ENCODE measurements around the gene FANCI. TPM values are rescaled to one million over a fixed set of nuclear protein-coding genes. Genes with fewer than 3 reads are reported as not detected.

The FANCI gene
- polyA plus RNA-seq (ENCODE audit: insufficient read length), result 13.5 TPM

DNA sequence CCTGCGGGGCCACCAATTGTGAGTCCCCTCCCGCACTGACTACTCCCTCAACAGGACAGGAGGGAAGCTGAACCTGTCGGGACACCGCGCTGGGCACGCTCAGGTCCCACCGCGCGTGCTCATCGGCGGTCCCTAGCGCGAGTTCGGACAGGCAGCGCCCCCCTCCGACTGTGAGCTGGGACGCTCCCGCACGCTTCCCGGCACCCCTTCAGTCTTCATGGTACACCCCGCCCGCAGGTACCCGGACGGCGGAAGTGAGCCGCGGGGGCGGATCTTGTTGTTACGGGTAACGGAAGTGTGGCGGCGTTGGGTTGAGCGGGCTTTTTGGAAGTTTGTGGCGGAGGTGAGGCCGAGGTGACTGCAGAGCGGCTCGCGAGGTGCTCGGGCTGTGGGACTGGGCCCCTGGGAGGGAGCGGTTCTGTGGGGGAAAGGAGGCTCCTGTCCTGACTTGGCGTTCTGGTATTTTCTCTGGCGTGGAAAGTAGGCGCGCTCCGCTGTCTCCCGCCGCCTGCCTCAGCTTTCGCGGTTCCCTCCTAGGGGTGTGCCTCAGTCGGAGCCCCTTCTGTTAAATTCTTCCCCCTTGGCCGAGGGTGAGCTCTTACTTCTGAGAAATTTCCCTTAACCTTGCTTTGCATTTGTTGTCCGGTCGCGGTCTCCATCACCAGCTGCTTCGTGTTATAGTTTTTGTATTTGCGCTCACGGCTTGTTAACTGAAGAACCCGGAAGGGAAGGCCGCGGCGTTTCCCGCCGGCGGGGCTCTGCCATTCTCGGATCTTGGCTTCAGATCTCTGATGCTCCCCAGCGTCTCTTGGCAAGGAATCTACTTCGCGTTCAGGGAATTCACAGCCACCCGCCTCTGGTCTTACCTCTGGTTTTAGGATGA lies at the start of gene FANCI:
TSS of gene FANCI (plus strand) at position 289 of the 883 bp plus-strand sequence. CDS start 3,669 bp downstream, outside the sequence.
- peak; percentile 77 for DNase-seq (ENCODE audit: low read depth)

DNA sequence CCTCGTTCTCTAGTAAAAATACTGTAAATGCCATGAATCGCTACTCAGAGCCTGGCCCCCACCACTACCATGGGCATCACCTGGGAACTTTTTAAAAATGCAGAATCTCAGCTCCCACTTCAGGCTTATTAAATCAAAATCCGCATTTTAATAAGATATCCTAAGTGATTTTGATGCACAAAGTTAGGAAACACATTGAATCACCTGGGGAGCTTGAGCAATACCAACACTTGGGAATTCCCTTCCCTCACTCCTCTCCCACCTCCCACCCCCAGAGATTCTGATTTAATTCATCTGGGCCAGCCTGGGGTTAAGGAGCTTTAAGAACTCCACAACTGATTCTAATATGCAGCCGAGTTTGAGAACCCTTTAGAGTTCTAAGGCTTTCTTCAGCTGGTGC lies 49.2 kb upstream of the FANCI start:
- no peak for DNase-seq (ENCODE audit: low read depth)

DNA sequence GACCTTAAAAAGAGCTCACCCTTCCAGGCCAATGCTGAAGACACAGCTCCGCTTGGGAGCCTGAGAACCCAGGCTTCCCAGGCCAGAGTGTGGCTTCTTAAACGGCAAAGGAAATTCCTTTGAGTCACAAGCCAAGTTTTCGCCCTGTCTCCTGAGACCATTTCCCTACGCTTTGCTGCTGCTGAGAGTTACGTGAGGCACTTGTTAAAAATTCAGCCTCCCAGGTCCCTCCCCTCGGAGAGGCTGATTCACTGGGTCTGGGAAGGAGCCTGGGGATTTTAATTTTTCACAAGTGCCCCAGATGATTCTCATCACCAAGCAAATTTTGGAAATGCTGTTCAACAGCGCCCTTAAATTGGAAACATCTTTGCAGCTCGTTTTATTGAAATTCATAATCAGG lies 47.9 kb upstream of the FANCI start:
- no peak for DNase-seq (ENCODE audit: low read depth)

DNA sequence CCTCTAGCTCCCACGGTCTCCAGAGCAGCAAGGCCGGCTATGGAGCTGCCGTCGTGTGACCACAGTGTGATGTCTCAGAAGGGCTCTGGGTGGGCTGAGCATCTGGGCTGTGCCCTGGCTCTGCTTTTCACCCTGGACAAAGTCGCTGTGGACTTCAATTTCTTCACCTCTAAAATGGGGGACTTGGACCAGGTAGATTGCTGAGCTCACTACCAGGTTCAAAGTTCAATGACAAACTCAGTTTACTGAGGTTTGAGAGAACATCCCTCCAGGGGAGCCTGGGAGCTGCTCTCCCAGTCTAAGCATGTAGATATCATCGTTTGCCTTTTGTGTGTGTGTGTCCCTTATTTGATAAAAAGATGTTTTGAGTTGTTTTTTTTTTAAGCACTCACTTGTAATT lies 47.5 kb upstream of the FANCI start:
- no peak for DNase-seq (ENCODE audit: low read depth)

DNA sequence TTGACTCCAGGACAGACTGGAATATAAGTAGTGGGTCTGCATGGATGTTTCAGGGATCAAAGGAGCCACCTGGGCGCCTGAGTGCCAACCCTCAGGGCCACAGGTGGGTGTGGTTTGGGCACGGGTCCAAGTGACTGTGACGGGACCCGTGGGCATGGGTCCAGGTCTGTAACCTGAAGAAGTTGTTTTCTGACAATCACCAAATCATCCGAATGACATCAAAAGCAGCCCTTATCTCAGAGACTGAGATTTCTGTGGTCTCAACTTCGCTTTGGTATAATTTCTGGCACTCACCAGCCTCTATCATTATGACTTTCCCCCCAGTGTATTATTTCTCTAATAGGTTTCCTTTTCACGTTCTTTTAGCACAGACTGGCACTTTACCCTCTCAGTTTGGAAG lies 46.8 kb upstream of the FANCI start:
- no peak for DNase-seq (ENCODE audit: low read depth)

DNA sequence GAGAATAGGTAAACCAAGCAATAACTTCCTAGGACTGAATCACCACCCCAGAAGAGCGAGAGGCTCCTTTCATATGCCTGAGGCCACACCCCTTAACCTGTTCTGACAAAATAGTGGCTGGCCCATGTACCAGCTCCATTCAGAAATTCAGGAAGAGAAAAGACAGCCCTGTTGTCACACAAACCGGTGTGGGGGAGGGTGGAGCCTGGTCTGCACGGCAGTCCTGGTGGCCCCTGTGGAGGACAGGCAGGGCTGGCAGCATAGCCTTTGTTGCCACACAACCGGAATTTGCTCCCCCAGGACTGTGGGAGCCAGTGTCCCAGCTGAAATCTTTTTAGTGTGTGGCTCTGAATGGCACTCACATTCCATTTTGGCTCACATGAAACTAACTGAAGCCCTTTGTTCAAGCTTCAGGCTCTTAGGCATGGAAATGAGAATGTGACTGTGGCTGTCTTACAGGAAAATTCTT lies 46.2 kb upstream of the FANCI start:
- DNase-seq (ENCODE audit: low read depth), result no peak

DNA sequence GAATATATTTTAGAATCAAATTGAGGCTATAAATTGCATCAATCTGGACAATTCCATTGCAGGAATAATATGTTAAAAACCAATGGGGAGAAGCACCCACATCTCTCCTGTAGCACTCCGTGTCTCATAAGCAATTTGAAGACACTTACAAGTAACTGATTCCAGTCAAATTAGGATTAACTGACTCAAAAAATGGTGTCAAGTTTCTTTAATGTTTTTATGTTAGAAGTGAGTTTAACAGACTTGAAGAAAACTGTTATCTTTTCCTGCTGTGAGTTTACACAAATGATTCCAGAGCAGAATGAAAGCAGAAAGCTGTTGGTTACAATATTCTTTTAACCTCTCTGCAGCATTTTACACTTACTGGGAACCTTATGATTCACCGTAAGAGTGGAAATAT lies 45.6 kb upstream of the FANCI start:
- no peak for DNase-seq (ENCODE audit: low read depth)

DNA sequence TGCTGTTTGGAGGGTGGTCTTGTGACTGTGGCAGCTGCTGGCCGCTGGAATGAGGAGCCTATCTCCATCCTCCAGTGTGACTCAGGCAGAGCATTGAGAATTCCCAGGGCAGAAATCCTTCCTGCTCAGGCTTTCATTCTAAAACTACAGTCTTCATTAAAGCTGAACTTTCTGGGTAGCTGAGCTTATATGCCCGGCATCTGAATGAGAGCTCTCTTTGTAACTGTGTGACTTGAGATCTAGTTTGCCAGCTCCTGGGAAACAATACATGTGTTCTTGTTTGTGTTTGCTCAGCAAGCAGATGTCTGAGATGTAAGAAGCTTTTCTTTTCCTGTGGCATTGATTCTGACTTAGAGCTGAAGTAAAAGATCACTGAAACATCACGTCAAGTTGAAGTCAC lies 44.8 kb upstream of the FANCI start:
- no peak for DNase-seq (ENCODE audit: low read depth)

DNA sequence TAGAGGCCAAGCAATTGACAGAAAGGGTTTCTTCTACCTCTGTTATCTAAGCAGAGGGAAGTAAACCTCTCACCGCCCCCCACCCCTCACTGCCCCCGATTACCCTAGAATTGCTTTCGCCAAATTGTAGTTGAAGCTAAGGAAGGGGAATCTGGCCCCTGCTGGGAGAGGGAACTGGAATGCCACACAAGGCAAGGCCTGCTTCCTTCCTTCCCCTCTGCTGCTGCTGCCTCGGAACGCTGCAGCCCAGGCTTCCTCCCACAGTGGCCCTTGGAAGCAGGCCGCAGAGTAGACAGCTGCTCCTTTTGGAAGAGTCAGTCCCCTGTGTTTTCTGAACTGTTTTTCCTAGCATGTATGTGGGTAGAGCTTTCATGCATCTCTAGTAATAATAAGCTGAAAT lies 44.0 kb upstream of the FANCI start:
- DNase-seq (ENCODE audit: low read depth), result no peak

DNA sequence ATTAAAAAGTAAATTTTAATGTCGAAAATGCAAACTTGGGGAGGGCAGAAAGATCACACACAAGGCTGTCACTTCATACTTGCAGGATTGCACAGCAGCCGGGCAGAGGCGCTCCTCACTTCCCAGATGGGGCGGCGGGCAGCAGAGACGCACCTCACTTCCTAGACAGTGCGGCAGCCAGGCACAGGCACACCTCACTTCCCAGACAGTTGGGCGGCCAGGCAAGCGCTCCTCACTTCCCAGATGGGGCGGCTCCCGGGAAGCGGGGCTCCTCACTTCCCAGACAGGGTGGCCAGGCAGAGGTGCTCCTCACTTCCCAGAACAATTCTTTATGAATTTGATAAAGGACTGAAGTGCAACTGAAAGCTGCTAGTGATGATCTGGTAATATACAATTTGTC lies 43.6 kb upstream of the FANCI start:
- DNase-seq (ENCODE audit: low read depth), result no peak

DNA sequence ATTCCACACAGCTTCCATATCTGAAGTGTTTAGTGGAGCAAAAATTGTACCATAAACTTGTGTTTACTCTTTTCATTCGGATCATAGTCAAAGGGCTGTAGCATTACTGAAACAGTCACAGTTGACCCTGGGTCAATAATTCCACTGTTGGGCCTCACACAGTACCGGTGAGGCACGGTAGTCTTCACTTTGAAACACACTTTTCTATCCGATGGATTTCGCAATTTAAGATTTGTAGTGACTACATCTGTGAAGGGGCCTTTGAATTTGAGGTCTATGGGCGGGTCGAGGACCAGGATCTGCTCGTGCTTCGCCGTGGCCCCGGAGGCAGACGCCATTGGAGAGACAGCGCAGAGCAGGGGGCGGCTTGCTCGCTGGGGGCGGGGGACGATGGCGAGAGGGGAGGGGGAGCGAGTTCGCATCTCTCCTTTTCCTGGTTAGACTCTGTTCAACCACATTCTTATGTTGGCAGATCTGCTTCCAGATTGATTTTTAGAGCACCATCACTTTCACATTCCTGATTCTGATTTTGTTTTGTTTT lies 42.2 kb upstream of the FANCI start:
- no peak for DNase-seq (ENCODE audit: low read depth)

DNA sequence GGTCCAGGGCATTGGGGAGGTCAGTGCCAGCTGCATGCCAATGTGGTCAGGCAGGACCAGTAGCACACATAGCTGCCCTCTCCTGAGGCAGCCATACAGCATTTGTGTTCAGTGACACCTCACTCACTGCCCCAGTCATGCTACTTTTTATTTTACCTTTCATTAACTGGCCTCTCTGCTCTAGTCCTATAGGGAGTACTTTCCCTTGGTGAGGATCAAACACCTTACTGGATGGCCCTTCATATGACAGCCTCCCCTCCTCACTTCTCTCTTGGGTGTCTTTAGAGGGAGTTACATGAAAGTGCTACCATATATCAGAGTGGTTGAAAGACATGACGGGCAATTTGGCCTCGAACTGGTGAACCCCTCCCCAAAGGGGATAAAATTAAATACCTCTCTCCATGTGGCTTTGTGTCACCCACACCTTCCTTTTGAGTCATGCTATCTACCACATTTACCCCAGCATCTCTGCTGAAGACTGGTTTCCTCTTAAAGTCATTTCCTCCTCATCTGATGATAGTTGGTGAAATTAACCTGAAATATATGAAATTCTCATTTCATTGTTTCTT lies 40.0 kb upstream of the FANCI start:
- no peak for DNase-seq (ENCODE audit: low read depth)

DNA sequence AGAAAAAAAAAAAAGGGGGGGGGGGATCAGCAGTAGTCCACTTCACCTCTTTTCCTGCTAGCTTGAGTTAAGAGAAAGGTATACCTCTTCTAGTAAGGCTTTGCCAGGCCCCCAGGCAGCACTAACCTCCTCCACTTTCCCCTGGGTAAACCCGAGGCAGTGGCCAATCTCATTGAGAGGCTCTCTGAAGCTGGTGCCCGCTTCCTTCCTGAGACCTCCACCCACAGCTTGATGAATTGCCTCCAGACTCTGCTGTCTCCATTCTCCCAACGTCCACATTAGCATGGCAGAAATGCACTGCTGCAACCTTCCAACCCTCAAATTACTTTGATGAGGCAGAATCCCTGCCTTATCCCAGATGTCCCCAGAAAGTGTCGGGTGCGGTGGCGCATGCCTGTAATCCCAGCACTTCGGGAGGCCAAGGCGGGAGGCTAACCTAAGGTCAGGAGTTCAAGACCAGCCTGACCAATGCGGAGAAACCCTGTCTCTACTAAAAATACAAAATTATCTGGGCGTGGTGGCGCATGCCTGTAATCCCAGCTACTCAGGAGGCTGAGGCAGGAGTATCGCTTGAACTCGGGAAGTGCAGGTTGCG lies 37.7 kb upstream of the FANCI start:
- DNase-seq (ENCODE audit: low read depth), result no peak

DNA sequence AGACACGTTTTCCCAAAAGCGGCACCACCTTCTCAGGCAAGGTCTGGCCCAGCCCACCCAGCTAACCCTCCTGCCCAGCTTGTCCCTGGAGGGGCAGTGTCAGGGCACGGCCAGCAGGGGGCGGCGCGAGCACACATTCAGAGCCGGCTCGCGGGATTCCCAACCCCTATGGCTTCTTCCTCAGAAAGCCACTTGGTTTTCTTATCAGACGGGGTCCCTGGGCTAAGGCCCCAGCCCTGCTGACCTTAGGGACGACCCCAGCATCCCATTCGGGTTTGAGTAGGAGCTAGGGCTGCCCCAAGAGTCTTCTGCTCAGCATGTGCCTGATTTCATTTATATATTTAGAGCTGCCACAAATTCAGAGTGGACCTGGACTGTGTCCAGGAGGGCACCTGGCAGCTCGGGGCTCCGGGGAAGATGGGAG lies 36.9 kb upstream of the FANCI start:
- DNase-seq (ENCODE audit: low read depth), result no peak

DNA sequence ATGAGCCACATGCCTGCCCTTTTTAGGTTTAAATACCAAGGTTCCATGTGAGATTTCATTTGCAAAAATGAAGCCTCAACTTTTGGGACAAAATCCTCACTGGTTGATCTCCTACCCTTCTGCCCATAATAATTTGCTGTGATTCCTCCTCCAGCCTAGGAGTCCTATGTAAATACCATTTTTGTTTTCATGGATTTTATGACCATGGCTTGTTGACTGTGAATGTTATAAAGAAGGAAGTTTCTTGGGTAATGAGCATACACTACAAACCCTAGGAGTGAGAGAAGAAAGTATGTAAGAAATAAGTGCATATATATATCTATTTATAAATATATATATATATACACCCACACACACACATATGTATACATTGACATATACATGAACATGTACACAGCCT lies 35.5 kb upstream of the FANCI start:
- no peak for DNase-seq (ENCODE audit: low read depth)

DNA sequence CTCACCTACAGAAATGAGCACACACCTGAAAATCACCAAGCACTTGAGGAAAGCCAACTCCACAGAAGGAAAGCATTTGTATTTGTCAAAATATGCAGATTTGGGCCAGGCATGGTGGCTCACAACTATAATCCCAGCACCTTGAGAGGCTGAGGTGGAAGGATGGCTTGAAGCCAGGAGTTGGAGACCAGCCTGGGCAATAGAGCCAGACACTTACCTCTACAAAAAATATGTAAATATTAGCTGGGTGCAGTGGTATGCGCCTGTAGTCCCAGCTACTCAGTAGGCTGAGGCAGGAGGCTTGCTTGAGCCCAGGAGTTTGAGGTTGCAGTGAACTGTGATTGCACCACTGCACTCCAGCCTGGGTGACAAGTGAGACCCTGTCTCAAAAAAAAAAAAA lies 34.7 kb upstream of the FANCI start:
- DNase-seq (ENCODE audit: low read depth), result no peak

DNA sequence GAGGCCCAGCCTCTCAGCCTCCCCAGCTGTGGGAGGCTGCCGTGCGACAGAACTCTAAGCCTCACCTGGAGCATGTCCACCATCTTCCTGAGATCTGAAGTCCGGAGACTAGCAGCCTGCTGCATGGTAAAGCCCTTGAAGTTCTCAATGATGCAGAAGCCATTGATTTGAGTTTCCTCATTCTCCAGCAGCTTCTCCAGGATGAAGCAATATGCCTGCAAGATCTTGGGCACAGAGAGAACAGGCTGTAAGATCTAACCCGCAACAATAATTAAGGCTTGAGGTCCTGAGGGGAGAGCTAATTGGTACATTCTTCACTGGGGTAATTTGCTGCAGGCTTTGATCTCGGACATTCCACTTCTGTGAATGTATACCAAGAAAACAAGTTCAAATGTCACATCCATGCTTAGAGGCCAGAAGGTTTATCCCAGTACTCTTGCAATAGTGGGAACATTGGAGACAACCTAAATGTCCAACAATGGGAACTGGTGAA lies 32.1 kb upstream of the FANCI start:
- no peak for DNase-seq (ENCODE audit: low read depth)

DNA sequence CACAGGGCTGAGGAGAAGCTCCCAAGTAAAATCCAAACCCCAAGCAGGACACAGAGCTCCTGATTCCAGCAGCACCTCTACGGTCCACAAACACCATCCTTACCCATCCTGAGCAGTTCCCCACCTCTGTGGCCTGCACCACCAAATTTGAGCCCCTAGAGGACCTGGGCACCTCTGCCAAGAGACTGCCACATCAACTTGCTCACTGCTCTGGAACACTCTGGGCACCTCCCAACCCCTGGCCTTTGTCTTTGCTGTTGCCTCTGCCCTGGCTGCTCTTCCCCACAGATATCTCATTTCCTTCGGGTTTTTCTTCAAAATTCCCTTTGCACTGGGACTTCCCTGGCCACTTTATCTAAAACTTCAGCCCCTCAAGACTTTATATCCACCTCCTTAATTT lies 28.2 kb upstream of the FANCI start:
- DNase-seq (ENCODE audit: low read depth), result no peak

DNA sequence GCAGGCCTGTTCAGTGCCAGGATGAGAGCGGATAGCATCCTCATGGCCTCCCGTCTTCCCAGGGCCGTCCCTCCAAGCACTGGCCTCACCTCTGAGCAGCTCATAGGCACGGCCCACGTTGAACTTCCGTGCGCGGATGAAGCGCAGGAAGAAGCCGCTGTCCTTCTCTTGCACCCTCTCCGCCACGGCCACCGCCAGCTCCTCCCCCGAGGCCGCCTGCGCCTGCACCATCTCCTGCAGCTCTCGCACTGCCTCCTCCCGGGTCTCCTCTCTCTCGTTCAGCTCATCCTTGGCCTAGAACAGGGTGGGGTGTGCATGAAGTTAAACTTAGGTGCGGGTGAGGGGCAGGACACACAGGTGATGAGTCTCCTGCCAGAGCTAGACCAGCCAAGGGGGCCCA lies 26.7 kb upstream of the FANCI start:
- DNase-seq (ENCODE audit: low read depth), result no peak

DNA sequence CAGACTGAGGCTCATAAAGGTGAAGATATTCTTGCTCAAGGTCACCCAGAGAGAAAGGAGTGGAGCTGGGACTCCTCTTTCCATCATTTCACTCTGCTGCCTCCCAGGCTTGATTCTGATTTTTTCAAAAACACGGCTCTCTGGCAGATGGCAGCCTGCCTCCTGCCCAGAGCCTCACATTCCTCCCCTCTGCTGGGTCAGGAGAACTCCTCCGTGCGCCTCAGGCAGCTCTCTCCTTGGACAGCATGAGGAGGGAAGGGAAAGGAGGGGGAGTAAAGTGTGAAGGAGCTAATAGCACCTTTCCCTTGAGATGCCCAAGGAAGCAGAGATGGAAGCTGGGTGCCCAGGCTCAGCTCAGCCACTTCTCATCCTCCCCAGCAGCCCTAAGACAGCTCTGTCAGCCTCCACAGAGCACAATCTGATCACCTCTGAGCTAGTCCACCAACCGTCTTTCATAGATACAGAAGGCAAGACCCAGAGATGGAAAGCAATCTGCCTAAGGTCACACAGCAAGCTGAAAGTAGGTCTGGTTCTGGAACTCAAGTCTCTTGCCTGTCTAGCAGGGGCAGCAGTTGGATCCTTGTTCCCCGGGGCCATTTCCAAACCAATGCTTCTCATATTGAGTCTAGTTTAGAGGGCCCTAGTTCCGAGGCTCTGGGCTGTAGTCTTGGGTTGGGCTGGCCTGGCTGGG lies 25.9 kb upstream of the FANCI start:
- no peak for DNase-seq (ENCODE audit: low read depth)

DNA sequence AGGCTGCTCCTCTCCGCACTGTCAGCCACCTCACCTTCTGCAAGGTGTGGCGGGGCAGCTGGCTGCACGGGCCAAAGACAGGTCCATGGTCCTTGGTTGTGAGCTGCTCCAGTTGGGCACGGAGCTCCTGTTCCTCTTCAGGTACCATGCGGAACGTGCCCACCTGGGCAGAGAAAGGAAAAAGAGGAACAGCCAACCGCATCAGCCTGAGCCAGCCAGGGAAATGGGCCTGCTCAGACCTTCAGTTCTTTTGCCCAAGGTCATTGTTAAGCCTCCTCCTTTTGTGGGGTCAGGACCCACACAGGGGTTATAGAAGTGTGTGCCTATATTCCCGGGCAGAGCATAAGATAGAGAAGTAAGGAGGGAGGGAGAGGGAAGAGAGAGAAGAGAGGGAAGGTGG lies 25.2 kb upstream of the FANCI start:
- DNase-seq (ENCODE audit: low read depth), result no peak

DNA sequence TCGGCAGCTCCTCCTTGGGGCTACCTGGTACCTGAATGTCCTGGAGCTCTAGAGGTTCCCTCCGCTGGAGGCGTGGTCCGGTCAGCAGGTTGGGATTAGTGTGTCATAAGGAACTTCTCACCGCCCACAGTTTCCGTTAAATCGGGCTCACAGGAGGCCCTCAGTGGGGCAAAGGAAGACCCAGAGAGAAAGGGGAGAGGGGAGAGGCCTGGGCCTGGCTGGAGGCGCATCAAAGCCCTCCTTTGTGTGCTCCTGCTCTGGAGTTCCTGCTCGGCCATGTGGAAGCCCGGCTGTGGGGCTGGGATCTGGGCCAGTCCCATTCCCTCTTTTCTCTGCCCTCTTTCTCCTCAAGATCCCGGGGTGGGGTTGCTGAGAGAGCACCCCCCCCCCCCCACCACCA lies 22.2 kb upstream of the FANCI start, which contains the start of gene RLBP1:
TSS of gene RLBP1 (minus strand) at position 37 of the 400 bp plus-strand sequence. CDS start 2,604 bp downstream, outside the sequence.
- DNase-seq (ENCODE audit: low read depth), result no peak

Measured in forelimb muscle (tissue), 1 donor.